Measurements from ENCODE around the gene MORN4. TPM values are rescaled to one million over a fixed set of nuclear protein-coding genes. Genes with fewer than 3 reads are reported as not detected.

MORN4 gene
- total and polyA plus RNA-seq, 2 of the 13 experiments (the other 11 are each of a cell fraction or from before 2014, with no cell fraction given), result 3.4 to 9.1 TPM

- TF ChIP-seq ZNF879 (CRISPR knock-in tag; IDR thresholded peaks at IDR 0.05) (no peak), ZNF180 (CRISPR knock-in tag; IDR thresholded peaks at IDR 0.05; ENCODE audit: borderline replicate concordance, low read depth) (no peak), ETV5 (CRISPR knock-in tag; IDR thresholded peaks at IDR 0.05; ENCODE audit: borderline replicate concordance) (peak; percentile 4; the same call in 1 of the 2 replicates), ZNF567 (CRISPR knock-in tag; IDR thresholded peaks at IDR 0.05; ENCODE audit: borderline replicate concordance) (no peak), TEAD2 (CRISPR knock-in tag; IDR thresholded peaks at IDR 0.05) (no peak), CAMTA2 (CRISPR knock-in tag; IDR thresholded peaks at IDR 0.05; ENCODE audit: borderline replicate concordance) (no peak), ZNF75D (CRISPR knock-in tag; IDR thresholded peaks at IDR 0.05; ENCODE audit: borderline replicate concordance) (no peak), PLRG1 (conservative IDR thresholded peaks at IDR 0.05) (no peak), ZNF552 (CRISPR knock-in tag; IDR thresholded peaks at IDR 0.05; ENCODE audit: borderline replicate concordance) (no peak), KAT7 (CRISPR knock-in tag; IDR thresholded peaks at IDR 0.05; ENCODE audit: borderline replicate concordance) (peak; percentile 49; the same call in 1 of the 2 replicates), STAT5B (CRISPR knock-in tag; IDR thresholded peaks at IDR 0.05) (no peak), MAFG (CRISPR knock-in tag; IDR thresholded peaks at IDR 0.05) (no peak), ERF (CRISPR knock-in tag; IDR thresholded peaks at IDR 0.05) (peak; percentile 82; the same call in 1 of the 2 replicates), RFXANK (CRISPR knock-in tag; IDR thresholded peaks at IDR 0.05) (peak; percentile 87; the same call in 1 of the 2 replicates), ZNF546 (CRISPR knock-in tag; conservative IDR thresholded peaks at IDR 0.05) (no peak), MED13 (CRISPR knock-in tag; IDR thresholded peaks at IDR 0.05) (no peak), MIER3 (CRISPR knock-in tag; IDR thresholded peaks at IDR 0.05; ENCODE audit: borderline replicate concordance) (peak; percentile 32; the same call in 1 of the 2 replicates), ARNT2 (CRISPR knock-in tag; IDR thresholded peaks at IDR 0.05; ENCODE audit: low read depth) (no peak), TIGD3 (CRISPR knock-in tag; IDR thresholded peaks at IDR 0.05; ENCODE audit: borderline replicate concordance) (no peak), DNMT1 (CRISPR knock-in tag; IDR thresholded peaks at IDR 0.05) (no peak), NR2F6 (IDR thresholded peaks at IDR 0.05) (peak; percentile 19; the same call in 1 of the 2 replicates), NR2F6 (CRISPR knock-in tag; IDR thresholded peaks at IDR 0.05) (no peak)
- TF ChIP-seq, protein P1, sequence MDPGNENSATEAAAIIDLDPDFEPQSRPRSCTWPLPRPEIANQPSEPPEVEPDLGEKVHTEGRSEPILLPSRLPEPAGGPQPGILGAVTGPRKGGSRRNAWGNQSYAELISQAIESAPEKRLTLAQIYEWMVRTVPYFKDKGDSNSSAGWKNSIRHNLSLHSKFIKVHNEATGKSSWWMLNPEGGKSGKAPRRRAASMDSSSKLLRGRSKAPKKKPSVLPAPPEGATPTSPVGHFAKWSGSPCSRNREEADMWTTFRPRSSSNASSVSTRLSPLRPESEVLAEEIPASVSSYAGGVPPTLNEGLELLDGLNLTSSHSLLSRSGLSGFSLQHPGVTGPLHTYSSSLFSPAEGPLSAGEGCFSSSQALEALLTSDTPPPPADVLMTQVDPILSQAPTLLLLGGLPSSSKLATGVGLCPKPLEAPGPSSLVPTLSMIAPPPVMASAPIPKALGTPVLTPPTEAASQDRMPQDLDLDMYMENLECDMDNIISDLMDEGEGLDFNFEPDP (CRISPR knock-in tag; conservative IDR thresholded peaks at IDR 0.05), result no peak
- TF ChIP-seq, protein P2, sequence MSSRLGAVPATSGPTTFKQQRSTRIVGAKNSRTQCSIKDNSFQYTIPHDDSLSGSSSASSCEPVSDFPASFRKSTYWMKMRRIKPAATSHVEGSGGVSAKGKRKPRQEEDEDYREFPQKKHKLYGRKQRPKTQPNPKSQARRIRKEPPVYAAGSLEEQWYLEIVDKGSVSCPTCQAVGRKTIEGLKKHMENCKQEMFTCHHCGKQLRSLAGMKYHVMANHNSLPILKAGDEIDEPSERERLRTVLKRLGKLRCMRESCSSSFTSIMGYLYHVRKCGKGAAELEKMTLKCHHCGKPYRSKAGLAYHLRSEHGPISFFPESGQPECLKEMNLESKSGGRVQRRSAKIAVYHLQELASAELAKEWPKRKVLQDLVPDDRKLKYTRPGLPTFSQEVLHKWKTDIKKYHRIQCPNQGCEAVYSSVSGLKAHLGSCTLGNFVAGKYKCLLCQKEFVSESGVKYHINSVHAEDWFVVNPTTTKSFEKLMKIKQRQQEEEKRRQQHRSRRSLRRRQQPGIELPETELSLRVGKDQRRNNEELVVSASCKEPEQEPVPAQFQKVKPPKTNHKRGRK (CRISPR knock-in tag; IDR thresholded peaks at IDR 0.05), result no peak
- TF ChIP-seq, protein P3, sequence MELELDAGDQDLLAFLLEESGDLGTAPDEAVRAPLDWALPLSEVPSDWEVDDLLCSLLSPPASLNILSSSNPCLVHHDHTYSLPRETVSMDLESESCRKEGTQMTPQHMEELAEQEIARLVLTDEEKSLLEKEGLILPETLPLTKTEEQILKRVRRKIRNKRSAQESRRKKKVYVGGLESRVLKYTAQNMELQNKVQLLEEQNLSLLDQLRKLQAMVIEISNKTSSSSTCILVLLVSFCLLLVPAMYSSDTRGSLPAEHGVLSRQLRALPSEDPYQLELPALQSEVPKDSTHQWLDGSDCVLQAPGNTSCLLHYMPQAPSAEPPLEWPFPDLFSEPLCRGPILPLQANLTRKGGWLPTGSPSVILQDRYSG (CRISPR knock-in tag; IDR thresholded peaks at IDR 0.05), result no peak
- TF ChIP-seq, protein P4, sequence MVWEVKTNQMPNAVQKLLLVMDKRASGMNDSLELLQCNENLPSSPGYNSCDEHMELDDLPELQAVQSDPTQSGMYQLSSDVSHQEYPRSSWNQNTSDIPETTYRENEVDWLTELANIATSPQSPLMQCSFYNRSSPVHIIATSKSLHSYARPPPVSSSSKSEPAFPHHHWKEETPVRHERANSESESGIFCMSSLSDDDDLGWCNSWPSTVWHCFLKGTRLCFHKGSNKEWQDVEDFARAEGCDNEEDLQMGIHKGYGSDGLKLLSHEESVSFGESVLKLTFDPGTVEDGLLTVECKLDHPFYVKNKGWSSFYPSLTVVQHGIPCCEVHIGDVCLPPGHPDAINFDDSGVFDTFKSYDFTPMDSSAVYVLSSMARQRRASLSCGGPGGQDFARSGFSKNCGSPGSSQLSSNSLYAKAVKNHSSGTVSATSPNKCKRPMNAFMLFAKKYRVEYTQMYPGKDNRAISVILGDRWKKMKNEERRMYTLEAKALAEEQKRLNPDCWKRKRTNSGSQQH (CRISPR knock-in tag; IDR thresholded peaks at IDR 0.05; ENCODE audit: low read depth), result peak; percentile 50
These were observed 7.0 kb upstream of the MORN4 start, which contains the start of gene PI4K2A (continued) for GRCh38 chr10:97640174-97640867.

Measured in HepG2 (cell line).